Mesothelial cell of epicardium (in vitro differentiated cells): ENCODE data around the gene KXD1. TPM values are rescaled to one million over a fixed set of nuclear protein-coding genes. Genes with fewer than 3 reads are reported as not detected.

Experiments
- DNase-seq, 2 experiments: peaks; one replicate each; pipeline ENCODE4 v3.0.0; 2021; ENCODE audit warnings: low spot score in 2 of 2; ENCODE audit not compliant: unreplicated experiment in 2 of 2
- H3K27ac Mint-ChIP-seq: 2 replicates; pipeline ENCODE4 v1.8.0; 2021; ENCODE audit warnings: mixed read lengths
- H3K27me3 Mint-ChIP-seq: 2 replicates; pipeline ENCODE4 v1.8.0; 2021; ENCODE audit warnings: low read depth, mixed read lengths
- H3K36me3 Mint-ChIP-seq: 2 replicates; pipeline ENCODE4 v1.8.0; 2021; ENCODE audit warnings: mixed read lengths
- H3K4me1 Mint-ChIP-seq: 2 replicates; pipeline ENCODE4 v1.8.0; 2021; ENCODE audit warnings: mixed read lengths
- H3K4me3 Mint-ChIP-seq: 2 replicates; pipeline ENCODE4 v1.8.0; 2021; ENCODE audit warnings: mild to moderate bottlenecking, moderate library complexity, mixed read lengths
- H3K9me3 Mint-ChIP-seq: 2 replicates; pipeline ENCODE4 v1.8.0; 2021; ENCODE audit warnings: mixed read lengths
- CTCF ChIP-seq: fragments of 200-600 bp; sonication (generic); IDR thresholded peaks from one replicate; pipeline ENCODE4 v1.5.0; 2021; ENCODE audit warnings: antibody characterized with exemption; ENCODE audit not compliant: unreplicated experiment
- total RNA-seq: library from RNA; stranded (reverse); gene quantifications from 3 replicates; pipeline ENCODE4 v1.2.1, GENCODE V29; 2021

KXD1 gene
- total RNA-seq, 1 donor from 2014 or later: 80.3 TPM

- H3K9me3 Mint-ChIP-seq: peaks cover under 1% of the 10 kb centered on the region
- no peaks in the 10 kb centered on the region for H3K36me3 Mint-ChIP-seq
- peaks cover 88% of the 10 kb centered on the region for H3K27me3 Mint-ChIP-seq
- no peak overlapping the region for H3K27ac Mint-ChIP-seq
- peak overlapping the region; percentile 65 for H3K4me3 Mint-ChIP-seq
- no peak for DNase-seq
- no peak for TF ChIP-seq CTCF
- H3K4me1 Mint-ChIP-seq: peaks cover 26% of the 10 kb centered on the region
Measured at GRCh38 chr19:18612051-18612771, 54.5 kb downstream of the KXD1 start.

DNA sequence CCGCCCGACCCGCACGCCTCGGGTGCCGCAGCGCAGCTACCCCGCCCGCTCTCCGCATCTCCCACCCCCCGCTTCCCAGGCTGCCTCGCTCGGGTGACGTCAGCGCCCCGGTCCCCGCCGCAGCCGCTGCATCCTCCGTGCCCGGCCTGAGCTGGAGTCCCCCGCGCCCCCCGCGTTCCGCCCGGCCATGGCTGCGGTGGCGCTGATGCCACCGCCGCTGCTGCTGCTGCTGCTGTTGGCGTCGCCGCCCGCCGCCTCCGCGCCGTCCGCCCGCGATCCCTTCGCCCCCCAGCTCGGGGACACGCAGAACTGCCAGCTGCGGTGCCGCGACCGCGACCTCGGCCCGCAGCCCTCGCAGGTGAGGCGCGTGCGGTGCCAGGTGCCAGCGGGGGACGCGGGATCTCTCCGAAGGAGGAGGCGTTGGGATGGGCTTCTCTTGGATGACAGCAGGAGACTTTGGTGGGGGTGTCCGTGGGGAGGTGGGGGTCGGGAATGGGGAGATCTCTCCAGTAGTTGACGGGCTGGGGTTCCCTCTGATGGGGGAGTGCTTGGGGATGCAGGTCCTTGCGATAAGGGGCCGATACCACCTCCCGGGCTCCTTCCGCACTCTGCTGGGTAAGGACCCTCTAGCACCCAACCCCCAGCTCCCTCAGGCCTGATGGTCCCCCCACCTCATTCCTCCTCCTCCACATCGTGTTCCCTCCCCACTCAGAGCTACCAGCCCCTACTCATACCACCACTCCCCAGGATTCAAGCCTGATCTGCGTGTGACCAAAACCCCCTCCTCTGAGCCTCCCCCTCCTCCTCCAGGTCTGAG lies 55.3 kb downstream of the KXD1 start, which contains the start of gene TMEM59L:
TSS of gene TMEM59L (plus strand) at position 99 of the 817 bp plus-strand sequence. CDS start at position 188, 89 bp downstream.
- no peaks in the 10 kb centered on the region for H3K36me3 Mint-ChIP-seq
- H3K27ac Mint-ChIP-seq: no peak within 1 kb of the TSS
- H3K9me3 Mint-ChIP-seq: peaks cover 8% of the 10 kb centered on the region
- DNase-seq: no peak
- H3K4me3 Mint-ChIP-seq: peak within 1 kb of the TSS; percentile 65
- no peak for TF ChIP-seq CTCF
- H3K4me1 Mint-ChIP-seq: peaks cover 21% of the 10 kb centered on the region
- H3K27me3 Mint-ChIP-seq: peaks cover 84% of the 10 kb centered on the region

DNA sequence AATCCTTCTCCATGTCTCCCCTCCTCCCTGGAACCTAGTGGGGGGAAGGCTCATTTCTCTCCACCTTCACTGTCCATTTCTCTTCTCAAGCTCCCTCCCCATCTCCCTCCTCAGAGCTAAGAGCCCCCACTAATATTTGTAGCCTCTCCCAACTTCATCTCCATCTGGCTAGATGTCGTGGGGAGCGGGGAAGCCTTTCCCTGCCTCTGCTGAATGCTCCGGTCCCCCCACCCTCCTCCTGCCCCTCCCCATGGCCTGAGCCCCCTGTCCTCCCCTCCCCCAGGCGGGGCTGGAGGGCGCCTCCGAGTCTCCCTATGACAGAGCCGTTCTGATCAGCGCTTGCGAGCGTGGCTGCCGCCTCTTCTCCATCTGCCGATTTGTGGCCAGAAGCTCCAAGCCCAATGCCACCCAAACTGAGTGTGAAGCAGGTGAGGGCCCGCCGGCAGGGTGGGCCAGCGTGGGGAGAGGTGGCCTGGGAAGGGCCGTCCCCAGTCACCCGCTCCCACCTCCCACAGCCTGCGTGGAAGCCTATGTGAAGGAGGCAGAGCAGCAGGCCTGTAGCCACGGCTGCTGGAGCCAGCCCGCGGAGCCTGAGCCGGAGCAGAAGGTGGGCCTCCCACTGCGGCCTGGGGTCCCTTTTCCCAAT lies 56.0 kb downstream of the KXD1 start:
- H3K27ac Mint-ChIP-seq: no peak overlapping the region
- peaks cover 77% of the 10 kb centered on the region for H3K27me3 Mint-ChIP-seq
- H3K4me1 Mint-ChIP-seq: peaks cover 20% of the 10 kb centered on the region
- H3K36me3 Mint-ChIP-seq: no peaks in the 10 kb centered on the region
- peak overlapping the region; percentile 63 for H3K4me3 Mint-ChIP-seq
- no peak for DNase-seq
- TF ChIP-seq CTCF: no peak
- peaks cover 8% of the 10 kb centered on the region for H3K9me3 Mint-ChIP-seq

DNA sequence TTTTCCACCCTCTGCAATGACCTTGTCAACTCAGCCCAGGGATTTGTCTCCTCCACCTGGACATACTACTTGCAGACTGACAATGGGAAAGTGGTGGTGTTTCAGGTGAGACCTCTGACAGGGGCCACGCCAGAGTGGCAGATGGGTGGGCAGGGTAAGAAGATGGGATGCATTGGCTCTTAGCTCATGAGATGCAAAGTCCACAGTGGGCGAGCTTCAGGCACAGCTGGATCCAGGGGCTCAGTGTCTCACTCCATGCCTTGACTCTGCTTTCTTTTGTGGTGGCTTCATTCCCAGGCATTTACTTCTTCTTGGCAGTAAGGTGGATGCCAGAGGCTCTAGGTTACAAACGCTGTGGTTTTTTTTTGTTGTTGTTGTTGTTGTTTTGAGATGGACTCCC lies 58.4 kb downstream of the KXD1 start:
- H3K27me3 Mint-ChIP-seq: peaks cover 60% of the 10 kb centered on the region
- no peaks in the 10 kb centered on the region for H3K36me3 Mint-ChIP-seq
- H3K27ac Mint-ChIP-seq: no peak overlapping the region
- H3K9me3 Mint-ChIP-seq: peaks cover 8% of the 10 kb centered on the region
- H3K4me3 Mint-ChIP-seq: no peak overlapping the region
- DNase-seq: no peak
- H3K4me1 Mint-ChIP-seq: peaks cover 18% of the 10 kb centered on the region
- no peak for TF ChIP-seq CTCF

DNA sequence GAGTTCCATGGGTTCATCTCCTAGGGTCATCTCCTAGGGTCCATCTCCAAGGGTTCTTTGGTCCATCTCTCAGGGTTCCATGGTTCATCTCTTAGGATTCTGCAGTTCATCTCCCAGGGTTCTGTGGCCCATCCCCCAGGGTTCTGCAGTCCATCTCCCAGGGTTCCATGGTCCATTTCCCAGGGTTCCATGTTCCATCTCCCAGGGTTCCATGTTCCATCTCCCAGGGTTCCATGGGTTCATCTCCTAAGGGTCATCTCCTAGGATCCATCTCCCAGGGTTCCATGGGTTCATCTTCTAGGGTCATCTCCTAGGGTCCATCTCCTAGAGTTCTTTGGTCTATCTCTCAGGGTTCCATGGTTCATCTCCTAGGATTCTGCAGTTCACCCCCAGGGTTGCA lies 59.9 kb downstream of the KXD1 start:
- Mint-ChIP-seq H3K27ac (no peak overlapping the region), H3K4me1 (peaks cover 8% of the 10 kb centered on the region), H3K9me3 (peaks cover 8% of the 10 kb centered on the region), H3K27me3 (peaks cover 51% of the 10 kb centered on the region), H3K36me3 (no peaks in the 10 kb centered on the region), H3K4me3 (no peak overlapping the region)
- DNase-seq: no peak
- TF ChIP-seq CTCF: no peak
